Mesothelial cell of epicardium (in vitro differentiated cells): ENCODE measurements around the gene GRM8. TPM values are rescaled to one million over a fixed set of nuclear protein-coding genes. Genes with fewer than 3 reads are reported as not detected.
"Not testable (repeated sequence)": the region's sequence is repeated elsewhere in the genome, so short reads cannot be mapped to it uniquely, and the experiment has no call there.

Experiments
- DNase-seq, 2 experiments: peaks; one replicate each; pipeline ENCODE4 v3.0.0; 2021; ENCODE audit warnings: low spot score in 2 of 2; ENCODE audit not compliant: unreplicated experiment in 2 of 2
- H3K27ac Mint-ChIP-seq: 2 replicates; pipeline ENCODE4 v1.8.0; 2021; ENCODE audit warnings: mixed read lengths
- H3K27me3 Mint-ChIP-seq: 2 replicates; pipeline ENCODE4 v1.8.0; 2021; ENCODE audit warnings: low read depth, mixed read lengths
- H3K36me3 Mint-ChIP-seq: 2 replicates; pipeline ENCODE4 v1.8.0; 2021; ENCODE audit warnings: mixed read lengths
- H3K4me1 Mint-ChIP-seq: 2 replicates; pipeline ENCODE4 v1.8.0; 2021; ENCODE audit warnings: mixed read lengths
- H3K4me3 Mint-ChIP-seq: 2 replicates; pipeline ENCODE4 v1.8.0; 2021; ENCODE audit warnings: mild to moderate bottlenecking, moderate library complexity, mixed read lengths
- H3K9me3 Mint-ChIP-seq: 2 replicates; pipeline ENCODE4 v1.8.0; 2021; ENCODE audit warnings: mixed read lengths
- CTCF ChIP-seq: fragments of 200-600 bp; sonication (generic); IDR thresholded peaks from one replicate; pipeline ENCODE4 v1.5.0; 2021; ENCODE audit warnings: antibody characterized with exemption; ENCODE audit not compliant: unreplicated experiment
- total RNA-seq: library from RNA; stranded (reverse); gene quantifications from 3 replicates; pipeline ENCODE4 v1.2.1, GENCODE V29; 2021

GRM8 gene
- total RNA-seq, 1 donor from 2014 or later = 1.0 TPM

- TF ChIP-seq CTCF = no peak
- peaks cover 8% of the 10 kb centered on the region for H3K9me3 Mint-ChIP-seq
- H3K36me3 Mint-ChIP-seq = peaks cover 2% of the 10 kb centered on the region
- DNase-seq = no peak
- H3K27ac Mint-ChIP-seq = no peak overlapping the region
- no peak overlapping the region for H3K4me3 Mint-ChIP-seq
- H3K4me1 Mint-ChIP-seq = no peaks in the 10 kb centered on the region
- H3K27me3 Mint-ChIP-seq = peaks cover 6% of the 10 kb centered on the region
Measured at GRCh38 chr7:126685596-126685995, 567.1 kb downstream of the GRM8 start.

DNA sequence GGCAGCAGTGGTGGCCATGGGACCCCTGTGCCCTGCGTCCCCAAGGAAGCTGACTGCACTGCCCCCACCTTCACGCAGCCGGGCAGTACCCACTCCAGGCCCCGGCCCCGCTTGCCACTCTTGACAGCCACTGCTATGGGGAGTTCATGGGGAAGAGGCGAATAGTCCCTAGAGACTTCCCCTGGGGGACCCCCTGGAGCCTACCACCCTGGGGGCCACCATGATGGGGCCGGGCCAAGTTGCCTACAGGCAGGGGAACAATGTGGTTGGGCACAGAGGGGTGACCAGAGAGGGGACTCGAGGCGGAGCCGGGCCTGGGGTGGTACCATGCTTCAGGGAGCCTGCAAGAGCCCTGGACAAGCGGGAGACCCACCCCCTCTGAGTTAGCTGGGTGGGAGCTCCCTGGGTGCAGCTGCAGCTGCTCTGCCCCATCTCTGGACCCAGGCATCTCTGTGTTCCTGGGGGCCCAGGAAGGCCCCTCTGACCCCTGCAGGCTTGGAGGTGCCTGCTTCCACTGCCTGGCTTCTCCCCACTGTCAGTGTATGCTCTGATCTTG, 567.6 kb downstream of the GRM8 start:
- Mint-ChIP-seq H3K9me3 (peaks cover 7% of the 10 kb centered on the region), H3K27me3 (peaks cover 6% of the 10 kb centered on the region), H3K36me3 (peaks cover 2% of the 10 kb centered on the region), H3K27ac (no peak overlapping the region), H3K4me1 (no peaks in the 10 kb centered on the region), H3K4me3 (no peak overlapping the region)
- no peak for TF ChIP-seq CTCF
- no peak for DNase-seq

DNA sequence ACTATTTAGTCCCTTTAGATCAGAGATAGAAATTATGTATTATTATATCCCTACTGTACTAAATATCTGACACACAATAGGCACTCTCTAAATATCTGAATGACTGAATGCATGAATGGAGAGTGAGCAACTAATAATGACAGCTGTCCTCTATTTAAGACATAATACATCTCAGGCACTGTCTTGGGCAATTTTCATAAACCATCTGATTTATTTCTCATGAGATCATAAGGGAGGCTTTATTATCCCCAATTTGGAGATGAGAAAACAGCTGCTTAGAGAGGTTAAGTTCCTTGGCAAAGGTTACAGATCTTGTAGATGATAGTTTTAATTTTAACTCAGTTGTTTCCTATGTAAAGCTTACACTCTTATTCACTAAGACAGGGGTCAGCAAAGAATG, 570.6 kb downstream of the GRM8 start:
- Mint-ChIP-seq H3K4me3 (no peak overlapping the region), H3K27me3 (peaks cover 4% of the 10 kb centered on the region), H3K36me3 (no peaks in the 10 kb centered on the region)

DNA sequence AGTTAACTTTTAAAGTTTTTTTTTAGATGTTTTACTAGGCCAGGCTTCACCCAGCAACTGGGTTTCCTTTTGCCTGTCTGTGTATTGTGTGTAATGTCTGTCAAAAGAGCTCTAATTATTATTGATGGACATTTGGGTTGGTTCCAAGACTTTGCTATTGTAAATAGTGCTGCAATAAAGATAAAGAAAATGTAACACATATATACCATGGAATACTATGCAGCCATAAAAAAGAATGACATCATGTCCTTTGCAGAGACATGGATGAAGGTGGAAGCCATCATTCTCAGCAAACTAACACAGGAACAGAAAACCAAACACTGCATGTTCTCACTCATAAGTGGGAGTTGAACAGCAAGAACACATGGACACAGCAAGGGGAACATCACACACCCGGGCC, 584.0 kb downstream of the GRM8 start:
- H3K36me3 Mint-ChIP-seq, H3K27ac Mint-ChIP-seq, H3K27me3 Mint-ChIP-seq, H3K4me3 Mint-ChIP-seq, H3K4me1 Mint-ChIP-seq, DNase-seq: not testable (repeated sequence)
- peaks cover 15% of the 10 kb centered on the region for H3K9me3 Mint-ChIP-seq

More for the DNA sequence above, 570.6 kb downstream of the GRM8 start:
- DNase-seq = no peak
- Mint-ChIP-seq H3K27ac (no peak overlapping the region), H3K9me3 (no peaks in the 10 kb centered on the region), H3K4me1 (no peaks in the 10 kb centered on the region)
- no peak for TF ChIP-seq CTCF

GRCh38 chr7:126668367-126668752, 584.4 kb downstream of the GRM8 start:
- DNase-seq = no peak
- H3K4me1 Mint-ChIP-seq = no peaks in the 10 kb centered on the region
- TF ChIP-seq CTCF = no peak
- no peaks in the 10 kb centered on the region for H3K36me3 Mint-ChIP-seq
- H3K27ac Mint-ChIP-seq = no peak overlapping the region
- no peak overlapping the region for H3K4me3 Mint-ChIP-seq
- H3K27me3 Mint-ChIP-seq = peaks cover 4% of the 10 kb centered on the region
- peaks cover 15% of the 10 kb centered on the region for H3K9me3 Mint-ChIP-seq

DNA sequence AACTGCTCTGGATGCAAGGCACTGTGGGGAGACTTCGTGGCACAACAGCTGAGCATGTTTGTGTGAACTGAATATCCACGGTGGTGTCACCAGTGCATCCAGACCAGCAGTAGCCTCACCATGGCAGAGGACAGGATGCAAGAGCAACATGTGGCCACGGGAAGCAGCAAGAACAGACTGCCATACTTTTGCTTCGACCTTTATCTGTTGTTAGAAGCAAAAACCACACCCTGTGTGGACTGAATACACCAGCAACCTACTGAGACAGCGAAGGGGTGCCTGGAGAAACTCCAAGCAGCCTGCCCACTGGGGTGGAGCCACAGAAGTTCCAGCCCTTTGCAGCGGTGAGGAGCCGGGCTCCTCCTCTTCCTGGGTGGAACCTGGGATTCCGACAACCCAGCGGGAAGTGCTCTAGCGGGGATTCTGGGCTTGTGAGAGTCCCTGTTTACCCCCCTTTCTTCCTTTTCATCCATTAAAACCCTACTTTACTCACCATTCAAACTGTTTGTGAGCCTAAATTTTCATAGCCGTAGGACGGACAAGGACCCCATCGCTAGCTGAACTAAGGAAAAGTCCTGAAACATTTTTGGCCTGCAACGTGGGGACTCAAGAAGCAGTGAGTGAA, 584.9 kb downstream of the GRM8 start:
- DNase-seq = no peak
- Mint-ChIP-seq H3K27ac (no peak overlapping the region), H3K4me3 (no peak overlapping the region), H3K27me3 (peaks cover 9% of the 10 kb centered on the region), H3K4me1 (no peaks in the 10 kb centered on the region), H3K36me3 (no peaks in the 10 kb centered on the region), H3K9me3 (peaks cover 15% of the 10 kb centered on the region)
- TF ChIP-seq CTCF = no peak
